ENCODE measurements around the gene DGCR2.

DNA sequence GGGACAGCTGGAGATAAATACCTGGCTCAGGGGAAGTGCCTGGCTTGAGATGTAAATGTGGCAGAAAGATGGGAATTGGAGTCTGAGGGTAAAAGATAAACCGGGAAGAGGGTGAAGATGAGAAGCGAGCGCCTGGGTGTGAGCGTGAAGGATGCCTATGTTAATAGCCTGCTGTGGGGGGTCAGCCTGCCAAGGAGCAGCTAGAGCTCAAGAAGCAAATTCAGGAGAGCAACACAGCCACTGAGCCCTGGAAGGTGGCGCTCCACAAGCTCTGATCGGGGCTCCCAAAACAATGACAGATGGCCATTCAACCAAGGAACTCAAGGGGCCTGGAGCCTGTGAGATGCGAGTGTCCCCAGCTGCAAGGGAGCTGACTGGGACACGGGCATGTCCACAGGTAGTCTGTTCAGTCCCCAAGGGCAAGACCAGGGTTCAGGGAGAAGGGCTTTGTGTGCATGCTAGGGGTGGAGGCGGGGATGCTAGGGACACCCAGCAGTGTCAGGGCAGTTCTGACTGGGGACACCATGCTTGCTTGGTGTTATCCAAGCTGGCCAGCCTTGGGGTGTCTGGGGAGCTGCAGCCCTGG, 25.1 kb upstream of the DGCR2 start:
- TF ChIP-seq, protein P1, sequence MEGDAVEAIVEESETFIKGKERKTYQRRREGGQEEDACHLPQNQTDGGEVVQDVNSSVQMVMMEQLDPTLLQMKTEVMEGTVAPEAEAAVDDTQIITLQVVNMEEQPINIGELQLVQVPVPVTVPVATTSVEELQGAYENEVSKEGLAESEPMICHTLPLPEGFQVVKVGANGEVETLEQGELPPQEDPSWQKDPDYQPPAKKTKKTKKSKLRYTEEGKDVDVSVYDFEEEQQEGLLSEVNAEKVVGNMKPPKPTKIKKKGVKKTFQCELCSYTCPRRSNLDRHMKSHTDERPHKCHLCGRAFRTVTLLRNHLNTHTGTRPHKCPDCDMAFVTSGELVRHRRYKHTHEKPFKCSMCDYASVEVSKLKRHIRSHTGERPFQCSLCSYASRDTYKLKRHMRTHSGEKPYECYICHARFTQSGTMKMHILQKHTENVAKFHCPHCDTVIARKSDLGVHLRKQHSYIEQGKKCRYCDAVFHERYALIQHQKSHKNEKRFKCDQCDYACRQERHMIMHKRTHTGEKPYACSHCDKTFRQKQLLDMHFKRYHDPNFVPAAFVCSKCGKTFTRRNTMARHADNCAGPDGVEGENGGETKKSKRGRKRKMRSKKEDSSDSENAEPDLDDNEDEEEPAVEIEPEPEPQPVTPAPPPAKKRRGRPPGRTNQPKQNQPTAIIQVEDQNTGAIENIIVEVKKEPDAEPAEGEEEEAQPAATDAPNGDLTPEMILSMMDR (IDR thresholded peaks at IDR 0.05): no peak
- no peak for TF ChIP-seq POLR2A (IDR thresholded peaks at IDR 0.05)

Measured in esophagus squamous epithelium (tissue), 4 donors.